ENCODE results near the gene MMD.

Gene MMD

DNA sequence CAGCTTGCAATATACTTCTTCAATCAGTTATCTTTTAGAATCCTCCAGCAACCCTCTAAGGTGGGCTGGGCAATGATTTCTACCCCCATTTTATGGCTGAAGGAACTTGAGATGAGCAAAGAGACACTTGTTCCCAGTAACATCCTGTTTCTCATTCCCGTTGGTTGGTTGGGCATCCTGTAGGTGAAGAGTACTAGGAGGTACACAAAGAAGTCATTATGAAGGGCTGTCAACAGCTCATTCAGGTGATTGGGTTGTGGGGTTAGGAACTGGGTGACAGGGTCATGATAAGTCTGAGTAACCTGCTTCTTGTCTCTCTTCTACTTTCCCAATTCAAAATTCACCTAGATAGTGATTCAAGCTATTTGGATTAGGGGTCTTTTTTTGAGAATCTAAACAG lies 76.5 kb downstream of the MMD start:
- no peak for FAIRE-seq

DNA sequence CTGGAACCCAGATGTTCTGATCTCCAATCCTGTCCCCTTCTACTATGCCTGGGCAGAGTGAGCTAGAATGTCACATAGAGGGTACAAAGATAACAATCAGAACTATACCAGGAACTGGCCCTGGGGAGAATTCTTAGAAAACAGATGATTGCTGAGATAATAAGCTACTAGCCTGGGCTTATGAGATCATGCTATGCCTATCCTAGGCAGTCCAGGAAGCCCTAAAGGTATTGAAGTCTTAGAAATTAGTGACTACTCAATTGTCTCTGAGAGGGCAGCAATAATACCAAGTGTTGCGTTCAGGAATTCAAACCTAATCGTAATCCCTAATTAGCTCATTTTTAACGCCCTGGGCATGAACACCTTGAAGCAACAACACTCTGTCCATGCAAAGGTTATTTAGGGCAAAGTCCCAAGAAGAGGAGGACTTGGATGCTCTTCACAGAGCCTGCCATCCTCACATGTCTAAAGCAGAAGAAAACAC lies 77.1 kb downstream of the MMD start:
- FAIRE-seq, result no peak

DNA sequence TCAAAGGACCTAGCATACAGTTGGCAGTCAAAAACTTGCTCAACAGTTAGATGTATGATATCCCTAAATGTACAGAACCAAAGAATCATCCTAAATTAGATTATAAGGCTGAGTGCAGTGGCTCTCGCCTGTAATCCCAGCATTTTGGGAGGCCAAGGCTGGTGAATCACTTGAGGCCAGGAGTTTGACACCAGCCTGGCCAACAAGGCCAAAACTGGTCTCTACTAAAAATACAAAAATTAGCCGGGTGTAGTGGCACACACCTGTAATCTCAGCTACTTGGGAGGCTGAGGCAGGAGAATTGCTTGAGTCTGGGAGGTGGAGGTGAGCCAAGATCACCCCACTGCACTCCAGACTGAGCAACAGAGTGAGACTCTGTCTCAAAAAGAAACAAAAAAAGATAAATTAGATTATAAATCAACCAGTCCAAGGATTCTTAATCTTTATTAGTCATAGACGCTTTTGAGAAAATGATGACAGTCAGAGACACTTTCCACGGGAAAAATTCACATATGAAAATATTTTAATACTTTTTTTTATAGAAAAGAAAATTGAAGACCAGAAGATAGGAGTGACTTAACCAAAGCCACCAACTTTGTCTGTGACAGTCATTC lies 77.6 kb downstream of the MMD start:
- FAIRE-seq, result no peak

DNA sequence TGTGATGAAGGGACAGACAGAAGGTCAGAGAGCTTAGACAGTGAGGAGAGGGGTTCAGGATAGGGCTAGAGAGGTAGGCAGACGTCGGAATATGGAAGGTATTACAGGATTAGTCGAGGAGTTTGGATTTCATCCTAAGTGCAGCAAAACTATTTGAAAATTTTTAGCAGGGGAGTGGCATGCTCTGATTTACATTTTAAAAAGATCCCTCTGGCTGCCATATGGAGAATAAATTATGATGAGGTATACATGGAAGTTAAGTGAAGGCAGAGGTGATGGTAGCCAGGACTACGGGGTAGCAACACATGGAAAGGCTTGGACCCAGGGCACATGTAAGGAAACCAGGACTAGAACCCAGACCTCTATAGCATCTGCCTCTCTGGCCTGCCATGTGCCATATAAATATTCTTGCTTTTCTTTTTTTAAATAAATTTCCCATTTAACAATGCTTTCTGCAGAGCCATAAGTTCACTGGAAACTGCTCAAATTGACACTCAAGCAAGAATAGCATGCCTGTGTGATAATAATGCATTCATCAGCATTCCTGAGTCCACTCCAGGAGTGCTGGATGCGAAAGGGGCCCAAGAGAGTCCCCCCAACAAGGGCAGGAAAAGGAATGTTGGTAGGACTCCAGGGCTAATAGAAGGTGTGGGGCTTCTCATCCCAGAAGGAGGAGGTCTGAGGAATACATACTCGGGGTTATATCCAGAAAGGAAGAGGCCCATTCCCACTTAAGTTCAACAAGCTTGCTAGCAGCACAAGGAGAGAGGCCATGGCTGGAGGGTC lies 78.6 kb downstream of the MMD start:
- no peak for FAIRE-seq

All from G401.6 (cell line).